GM18868 (cell line): ENCODE measurements around the gene P2RY6.

Experiments
- ATAC-seq: cut with Tn5 transposase; IDR thresholded peaks from one replicate; pipeline ENCODE4 v1.9.1; 2021; ENCODE audit warnings: mild to moderate bottlenecking, moderate library complexity; ENCODE audit not compliant: unreplicated experiment

The P2RY6 gene

GRCh38 chr11:73312851-73313327, 40.8 kb downstream of the P2RY6 start:
- ATAC-seq = no peak

GRCh38 chr11:73313652-73314051, 41.5 kb downstream of the P2RY6 start:
- ATAC-seq = no peak

GRCh38 chr11:73314117-73314961, 42.2 kb downstream of the P2RY6 start:
- ATAC-seq = no peak

GRCh38 chr11:73315293-73316020, 43.3 kb downstream of the P2RY6 start:
- ATAC-seq = no peak

GRCh38 chr11:73316422-73316821, 44.3 kb downstream of the P2RY6 start:
- ATAC-seq = no peak

GRCh38 chr11:73317373-73317772, 45.2 kb downstream of the P2RY6 start:
- ATAC-seq = no peak

GRCh38 chr11:73317803-73318202, 45.7 kb downstream of the P2RY6 start:
- ATAC-seq = no peak

GRCh38 chr11:73318501-73319011, 46.4 kb downstream of the P2RY6 start:
- no peak for ATAC-seq

- ATAC-seq = no peak
Observed at GRCh38 chr11:73320763-73321603, 48.8 kb downstream of the P2RY6 start.

GRCh38 chr11:73321604-73322381, 49.7 kb downstream of the P2RY6 start:
- no peak for ATAC-seq

- ATAC-seq = no peak
Observed at GRCh38 chr11:73322382-73323306, 50.5 kb downstream of the P2RY6 start.

GRCh38 chr11:73323464-73323863, 51.3 kb downstream of the P2RY6 start:
- ATAC-seq = no peak

- ATAC-seq = no peak
Observed at GRCh38 chr11:73324116-73324515, 52.0 kb downstream of the P2RY6 start.

- no peak for ATAC-seq
Observed at GRCh38 chr11:73324665-73325035, 52.5 kb downstream of the P2RY6 start.

- ATAC-seq = peak; percentile 63
Observed at GRCh38 chr11:73325036-73325981, 53.2 kb downstream of the P2RY6 start.

GRCh38 chr11:73326929-73327811, 55.0 kb downstream of the P2RY6 start:
- ATAC-seq = no peak

- ATAC-seq = no peak
Observed at GRCh38 chr11:73327812-73328364, 55.8 kb downstream of the P2RY6 start.
